ENCODE results near the gene P2RY10. TPM values are rescaled to one million over a fixed set of nuclear protein-coding genes. Genes with fewer than 3 reads are reported as not detected.

Gene P2RY10
- total RNA-seq, 1 experiment from 2014 or later: not detected

- no peak overlapping the region for H3K18ac ChIP-seq (ENCODE audit: insufficient read length, low read depth, low read length)
Measured at GRCh38 chrX:78958419-78959116, 13.4 kb downstream of the P2RY10 start.

More at GRCh38 chrX:78958419-78959116, 13.4 kb downstream of the P2RY10 start:
- Histone ChIP-seq H3K4me1 (ENCODE audit: insufficient read depth, low read length) (no peaks in the 10 kb centered on the region), H2BK12ac (ENCODE audit: insufficient read length, low read depth, low read length) (no peak overlapping the region), H4K91ac (ENCODE audit: insufficient read length, low read depth, low read length) (no peak overlapping the region), H2BK20ac (ENCODE audit: low read depth, low read length, poor library complexity, severe bottlenecking) (no peak overlapping the region), H3K4ac (ENCODE audit: low read depth, low read length) (no peak overlapping the region), H2BK5ac (ENCODE audit: insufficient read length, low read length) (no peak overlapping the region), H3K23me2 (ENCODE audit: insufficient read length, low read depth, low read length, poor library complexity, severe bottlenecking) (no peaks in the 10 kb centered on the region), H3K27ac (ENCODE audit: insufficient read length, low read depth, low read length) (no peak overlapping the region), H3K23ac (ENCODE audit: insufficient read length, low read depth, low read length) (no peak overlapping the region), H3K27me3 (ENCODE audit: insufficient read depth, low read length) (no peaks in the 10 kb centered on the region), H4K8ac (replicated peaks; ENCODE audit: insufficient read length, low read depth, low read length) (no peak overlapping the region), H3K4me2 (ENCODE audit: insufficient read depth, insufficient read length, low read length) (no peak overlapping the region), H3K14ac (ENCODE audit: insufficient read depth, low read length) (no peak overlapping the region), H2BK120ac (ENCODE audit: low read depth, low read length, poor library complexity, severe bottlenecking) (no peak overlapping the region), H4K5ac (ENCODE audit: insufficient read length, low read depth, low read length) (no peak overlapping the region), H2AFZ (ENCODE audit: low read length) (no peak overlapping the region), H3K56ac (ENCODE audit: insufficient read length, low read depth, low read length) (no peak overlapping the region), H4K20me1 (ENCODE audit: control insufficient read depth, insufficient read depth, insufficient read length) (no peaks in the 10 kb centered on the region), H3K79me1 (ENCODE audit: insufficient read depth, low read depth, low read length, poor library complexity, severe bottlenecking) (no peaks in the 10 kb centered on the region), H3K9me3 (ENCODE audit: control insufficient read depth, low read depth, low read length) (peaks cover 46% of the 10 kb centered on the region), H3T11ph (ENCODE audit: low read length) (no peak overlapping the region), H2BK15ac (ENCODE audit: low read depth, low read length) (no peak overlapping the region), H3K79me2 (ENCODE audit: insufficient read depth, low read length) (no peaks in the 10 kb centered on the region), H2AK5ac (ENCODE audit: insufficient read length, low read length) (no peak overlapping the region), H3K9ac (ENCODE audit: extremely low read depth, insufficient read length, low read length) (no peak overlapping the region)
- Mint-ChIP-seq H3K27me3 (ENCODE audit: low read depth) (no peaks in the 10 kb centered on the region), H3K27ac (no peak overlapping the region), H3K4me3 (no peak overlapping the region), H3K36me3 (ENCODE audit: insufficient read depth in 1 of 3, low read depth in 3 of 3) (peaks cover 0 to 4% (median 0%) of the 10 kb centered on the region in 3 experiments; a peak in 2 of 7 replicates), H3K9me3 (peaks cover 57 to 75% of the 10 kb centered on the region in 2 experiments), H3K4me1 (peaks cover 5% of the 10 kb centered on the region in 2 experiments; a peak in 2 of 4 replicates)
- no CpG with 5 or more reads among the region's 2 CpGs for WGBS (ENCODE audit: extremely low coverage, insufficient read length, low lambda C conversion rate)
- no peak for DNase-seq
- no peak for TF ChIP-seq CTCF (conservative IDR thresholded peaks at IDR 0.05)

All from H9 (cell line).